ENCODE measurements around the gene GRIA3.

- TF ChIP-seq EZH2 (IDR thresholded peaks at IDR 0.05; ENCODE audit: low read depth) (no peak), CTCF (conservative IDR thresholded peaks at IDR 0.05) (no peak)
Measured at GRCh38 chrX:123140454-123140853, 43.6 kb upstream of the GRIA3 start.

All from PC-9 (cell line).